Hepatocyte (in vitro differentiated cells): Measurements from ENCODE around the gene GOLT1A. TPM values are rescaled to one million over a fixed set of nuclear protein-coding genes. Genes with fewer than 3 reads are reported as not detected.

ENCODE experiments used
- DNase-seq: peaks from one replicate; pipeline ENCODE4 v3.0.0-alpha.2; 2016; ENCODE audit warnings: low spot score
- H2AFZ ChIP-seq: fragments of 200-600 bp; sonication (generic); 2 replicates; pipeline ENCODE4 v1.6.0; 2016; ENCODE audit warnings: antibody characterized with exemption, mild to moderate bottlenecking
- H3K27ac ChIP-seq: fragments of 200-600 bp; sonication (generic); 2 replicates; pipeline ENCODE4 v1.5.1; 2016; ENCODE audit warnings: mild to moderate bottlenecking
- H3K27me3 ChIP-seq: fragments of 200-600 bp; sonication (generic); 2 replicates; pipeline ENCODE4 v1.6.1; 2016
- H3K36me3 ChIP-seq: fragments of 200-600 bp; sonication (generic); replicated peaks from 2 replicates; pipeline ENCODE4 v1.5.1; 2016; ENCODE audit warnings: low read depth; ENCODE audit not compliant: insufficient read depth
- H3K4me1 ChIP-seq: fragments of 200-600 bp; sonication (generic); 2 replicates; pipeline ENCODE4 v1.5.1; 2016; ENCODE audit warnings: mild to moderate bottlenecking, moderate library complexity; ENCODE audit not compliant: insufficient read depth
- H3K4me2 ChIP-seq: fragments of 200-600 bp; sonication (generic); 2 replicates; pipeline ENCODE4 v1.6.0; 2016
- H3K4me3 ChIP-seq: fragments of 200-600 bp; sonication (generic); 2 replicates; pipeline ENCODE4 v1.5.1; 2016; ENCODE audit warnings: mild to moderate bottlenecking
- H3K79me2 ChIP-seq: fragments of 200-600 bp; sonication (generic); 2 replicates; pipeline ENCODE4 v1.6.0; 2017; ENCODE audit warnings: mild to moderate bottlenecking
- H3K9me2 ChIP-seq: fragments of 200-600 bp; sonication (generic); replicated peaks from 2 replicates; pipeline ENCODE4 v1.6.0; 2017; ENCODE audit warnings: mild to moderate bottlenecking; ENCODE audit not compliant: insufficient read depth
- H3K9me3 ChIP-seq: fragments of 200-600 bp; sonication (generic); 2 replicates; pipeline ENCODE4 v1.5.1; 2016; ENCODE audit warnings: low read depth, mild to moderate bottlenecking
- H4K20me1 ChIP-seq: fragments of 200-600 bp; sonication (generic); 2 replicates; pipeline ENCODE4 v1.6.0; 2016; ENCODE audit warnings: mild to moderate bottlenecking; ENCODE audit not compliant: insufficient read depth, poor library complexity, severe bottlenecking
- EZH2 ChIP-seq: fragments of 200-600 bp; sonication (generic); IDR thresholded peaks from 2 replicates; pipeline ENCODE4 v1.6.1; 2016; ENCODE audit warnings: antibody characterized with exemption, mild to moderate bottlenecking, borderline replicate concordance
- EZH2phosphoT487 ChIP-seq: fragments of 200-600 bp; sonication (generic); IDR thresholded peaks from one replicate; pipeline ENCODE4 v1.6.1; 2018; ENCODE audit warnings: antibody characterized with exemption, mild to moderate bottlenecking, low read depth, moderate library complexity; ENCODE audit not compliant: unreplicated experiment, severe bottlenecking
- WGBS: methylation state at CpG from one replicate; pipeline ENCODE4 v1.1.6; 2016; ENCODE audit warnings: low lambda C conversion rate; ENCODE audit errors: missing lambda C conversion rate; 5-methylcytosine and 5-hydroxymethylcytosine counted together
- polyA plus RNA-seq: library from polyadenylated mRNA; unstranded; fragments of >200 nt; fragmentation: Nextera tagmentation; extraction: Ambion mirVana; gene quantifications from 2 replicates; pipeline ENCODE4 v1.2.1, GENCODE V29; 2016
- total RNA-seq: library from RNA; depleted of rRNA; stranded (reverse); fragments of >200 nt; gene quantifications from 2 replicates; pipeline ENCODE4 v1.2.3, GENCODE V29; 2014
- TF ChIP-seq, protein P1 (sequence below): fragments of 200-600 bp; sonication (generic); IDR thresholded peaks from 2 replicates; pipeline ENCODE4 v1.5.1; 2016; ENCODE audit warnings: antibody characterized with exemption, mild to moderate bottlenecking; ENCODE audit not compliant: poor library complexity

Gene GOLT1A
- total and polyA plus RNA-seq, 2 experiments from 2014 or later = 13.6 to 36.0 TPM

GRCh38 chr1:204186597-204186996, 27.2 kb downstream of the GOLT1A start:
- Histone ChIP-seq H3K4me1 (peaks cover 14% of the 10 kb centered on the region), H3K27ac (no peak overlapping the region), H3K36me3 (no peaks in the 10 kb centered on the region), H3K9me2 (no peaks in the 10 kb centered on the region), H3K27me3 (peaks cover 13% of the 10 kb centered on the region), H3K4me3 (no peak overlapping the region), H4K20me1 (no peaks in the 10 kb centered on the region), H3K4me2 (no peak overlapping the region), H2AFZ (no peak overlapping the region), H3K79me2 (no peaks in the 10 kb centered on the region), H3K9me3 (no peaks in the 10 kb centered on the region)
- no peak for DNase-seq
- no peak for TF ChIP-seq EZH2
- TF ChIP-seq, protein P1, sequence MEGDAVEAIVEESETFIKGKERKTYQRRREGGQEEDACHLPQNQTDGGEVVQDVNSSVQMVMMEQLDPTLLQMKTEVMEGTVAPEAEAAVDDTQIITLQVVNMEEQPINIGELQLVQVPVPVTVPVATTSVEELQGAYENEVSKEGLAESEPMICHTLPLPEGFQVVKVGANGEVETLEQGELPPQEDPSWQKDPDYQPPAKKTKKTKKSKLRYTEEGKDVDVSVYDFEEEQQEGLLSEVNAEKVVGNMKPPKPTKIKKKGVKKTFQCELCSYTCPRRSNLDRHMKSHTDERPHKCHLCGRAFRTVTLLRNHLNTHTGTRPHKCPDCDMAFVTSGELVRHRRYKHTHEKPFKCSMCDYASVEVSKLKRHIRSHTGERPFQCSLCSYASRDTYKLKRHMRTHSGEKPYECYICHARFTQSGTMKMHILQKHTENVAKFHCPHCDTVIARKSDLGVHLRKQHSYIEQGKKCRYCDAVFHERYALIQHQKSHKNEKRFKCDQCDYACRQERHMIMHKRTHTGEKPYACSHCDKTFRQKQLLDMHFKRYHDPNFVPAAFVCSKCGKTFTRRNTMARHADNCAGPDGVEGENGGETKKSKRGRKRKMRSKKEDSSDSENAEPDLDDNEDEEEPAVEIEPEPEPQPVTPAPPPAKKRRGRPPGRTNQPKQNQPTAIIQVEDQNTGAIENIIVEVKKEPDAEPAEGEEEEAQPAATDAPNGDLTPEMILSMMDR = no peak
- no peak for TF ChIP-seq EZH2phosphoT487
- 79% methylated on average over 10 of the region's 10 CpGs for WGBS

DNA sequence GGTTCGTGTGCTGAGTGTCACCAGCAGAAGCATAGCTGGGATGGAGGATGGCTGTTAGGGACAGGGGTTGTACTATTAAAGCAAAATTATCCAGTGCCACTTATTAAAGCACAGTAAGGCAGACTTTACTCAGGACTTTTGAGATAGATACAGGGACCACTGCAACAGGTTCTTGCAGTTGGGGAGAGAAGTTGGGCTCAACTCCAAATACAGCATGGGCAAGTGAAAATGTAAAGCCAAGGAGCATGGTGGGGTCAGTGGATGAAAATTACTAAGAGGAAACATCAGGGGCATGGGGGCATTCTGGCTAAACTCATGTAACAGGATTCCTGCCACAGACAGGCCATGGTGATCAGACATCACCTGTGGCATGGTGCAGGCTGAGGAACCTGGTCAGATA, 32.7 kb downstream of the GOLT1A start:
- H3K27me3 ChIP-seq = no peaks in the 10 kb centered on the region
- no peaks in the 10 kb centered on the region for H3K36me3 ChIP-seq
- H3K9me3 ChIP-seq = no peaks in the 10 kb centered on the region
- H3K4me3 ChIP-seq = no peak overlapping the region
- no peak overlapping the region for H2AFZ ChIP-seq
- no peaks in the 10 kb centered on the region for H4K20me1 ChIP-seq
- H3K9me2 ChIP-seq = no peaks in the 10 kb centered on the region
- H3K27ac ChIP-seq = no peak overlapping the region
- no peak for DNase-seq
- H3K79me2 ChIP-seq = no peaks in the 10 kb centered on the region
- H3K4me1 ChIP-seq = no peaks in the 10 kb centered on the region
- no peak overlapping the region for H3K4me2 ChIP-seq
- TF ChIP-seq EZH2phosphoT487 (no peak), EZH2 (no peak)
- TF ChIP-seq, protein P1 = no peak
- 67% methylated on average over 1 of the region's 1 CpG for WGBS

- 77% methylated on average over 6 of the region's 6 CpGs for WGBS
- H3K4me3 ChIP-seq = no peak overlapping the region
- no peaks in the 10 kb centered on the region for H3K36me3 ChIP-seq
- no peaks in the 10 kb centered on the region for H4K20me1 ChIP-seq
- no peak overlapping the region for H3K4me2 ChIP-seq
- H3K4me1 ChIP-seq = no peaks in the 10 kb centered on the region
- no peak overlapping the region for H2AFZ ChIP-seq
- no peaks in the 10 kb centered on the region for H3K9me2 ChIP-seq
- H3K79me2 ChIP-seq = no peaks in the 10 kb centered on the region
- H3K27ac ChIP-seq = no peak overlapping the region
- no peaks in the 10 kb centered on the region for H3K9me3 ChIP-seq
- TF ChIP-seq EZH2 (no peak), EZH2phosphoT487 (no peak)
- TF ChIP-seq, protein P1 = no peak
- no peaks in the 10 kb centered on the region for H3K27me3 ChIP-seq
- no peak for DNase-seq
Observed at GRCh38 chr1:204180133-204180532, 33.7 kb downstream of the GOLT1A start.
